MM.1S (cell line): ENCODE data around the gene ASF1A.

Experiments
- CTCF ChIP-seq: fragments of 300-600 bp; sonication (generic); IDR thresholded peaks from 2 replicates; pipeline ENCODE4 v1.5.1; 2016; ENCODE audit warnings: antibody characterized with exemption, low read length, mixed read lengths
- EZH2 ChIP-seq: fragments of 300-600 bp; sonication (generic); optimal IDR thresholded peaks from 2 replicates; pipeline ENCODE3; 2017; ENCODE audit warnings: low read depth, mild to moderate bottlenecking, antibody characterized with exemption, low read length, mixed read lengths
- EZH2phosphoT487 ChIP-seq: fragments of 300-600 bp; sonication (generic); IDR thresholded peaks from 2 replicates; pipeline ENCODE4 v1.6.1; 2018; ENCODE audit warnings: antibody characterized with exemption, low read length

- TF ChIP-seq CTCF (no peak), EZH2 (no peak), EZH2phosphoT487 (no peak)
These were observed 23.9 kb upstream of the ASF1A start for GRCh38 chr6:118869894-118870589.
